ENCODE data around the gene EYA2. TPM values are rescaled to one million over a fixed set of nuclear protein-coding genes. Genes with fewer than 3 reads are reported as not detected.

EYA2 gene
- total and polyA plus RNA-seq, 2 donors (not counting 3 experiments of a cell fraction or from before 2014, with no cell fraction given) = not detected

DNA sequence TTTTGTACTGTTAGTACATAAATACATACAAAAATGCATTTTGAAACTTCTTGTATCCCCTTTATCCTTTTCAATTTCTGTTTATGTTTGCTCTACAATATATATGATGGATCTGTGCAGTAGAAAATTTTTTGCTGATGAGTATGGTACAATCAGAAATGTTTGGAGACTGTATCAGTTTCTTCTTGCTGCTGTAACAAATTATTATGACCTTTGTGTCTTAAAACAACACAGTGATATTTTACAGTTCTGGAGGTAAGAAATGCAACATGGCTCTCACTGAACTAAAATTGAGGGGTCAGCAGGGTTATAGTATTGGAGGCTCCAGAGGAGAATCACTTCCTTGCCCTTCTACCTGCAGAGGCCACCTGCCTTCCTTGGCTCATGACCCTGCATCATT lies 184.4 kb downstream of the EYA2 start:
- Histone ChIP-seq H3K4me2 (ENCODE audit: insufficient read depth, low read length) (no peak overlapping the region), H3K9me1 (replicated peaks; ENCODE audit: control insufficient read depth, extremely low read depth, insufficient read depth, low read length) (no peaks in the 10 kb centered on the region), H4K20me1 (replicated peaks; ENCODE audit: control insufficient read depth, extremely low read depth, insufficient read depth, low read length) (no peaks in the 10 kb centered on the region), H3K36me3 (ENCODE audit: control insufficient read depth in 2 of 2, extremely low read depth in 1 of 2, insufficient read depth in 2 of 2, low read length in 2 of 2) (no peaks in the 10 kb centered on the region), H3K4me3 (replicated peaks in 1 of 3; ENCODE audit: insufficient read depth in 1 of 3, low read depth in 1 of 3, low read length in 3 of 3) (no peak overlapping the region), H3K27me3 (ENCODE audit: control insufficient read depth in 2 of 2, insufficient read depth in 2 of 2, low read length in 2 of 2) (no peaks in the 10 kb centered on the region), H3K9me3 (replicated peaks; ENCODE audit: control insufficient read depth, insufficient read depth, low read length) (no peaks in the 10 kb centered on the region), H3K79me2 (ENCODE audit: control insufficient read depth, insufficient read depth, low read length) (no peaks in the 10 kb centered on the region), H3K9ac (replicated peaks; ENCODE audit: extremely low read depth, insufficient read depth, low read length) (no peak overlapping the region), H3K27ac (ENCODE audit: insufficient read depth, low read depth, low read length) (no peak overlapping the region), H2AFZ (ENCODE audit: low read depth, low read length) (no peak overlapping the region), H3K4me1 (ENCODE audit: control insufficient read depth, extremely low read depth, insufficient read depth, low read length) (no peaks in the 10 kb centered on the region)
- POLR2A ChIA-PET = no interaction called here
- CTCF ChIA-PET = no interaction called here
- TF ChIP-seq POLR2AphosphoS5 (IDR thresholded peaks at IDR 0.05; ENCODE audit: insufficient read depth, low read depth, low read length) (no peak), MYC (IDR thresholded peaks at IDR 0.05; ENCODE audit: low read depth, low read length) (no peak), POLR2A (IDR thresholded peaks at IDR 0.05; ENCODE audit: low read depth, low read length) (no peak), EZH2 (IDR thresholded peaks at IDR 0.05; ENCODE audit: borderline replicate concordance, low read depth, low read length, severe bottlenecking) (no peak), JUN (IDR thresholded peaks at IDR 0.05; ENCODE audit: borderline replicate concordance, insufficient read depth, insufficient read length, low read depth) (no peak), FOS (IDR thresholded peaks at IDR 0.05; ENCODE audit: borderline replicate concordance, insufficient read depth, low read length) (no peak), GATA2 (IDR thresholded peaks at IDR 0.05; ENCODE audit: insufficient read depth, insufficient read length, low read depth, low read length) (no peak), CTCF (IDR thresholded peaks at IDR 0.05; ENCODE audit: extremely low read depth in 1 of 2, insufficient read depth in 1 of 2, low read depth in 1 of 2, low read length in 2 of 2) (no peak)
- TF ChIP-seq, protein P1, sequence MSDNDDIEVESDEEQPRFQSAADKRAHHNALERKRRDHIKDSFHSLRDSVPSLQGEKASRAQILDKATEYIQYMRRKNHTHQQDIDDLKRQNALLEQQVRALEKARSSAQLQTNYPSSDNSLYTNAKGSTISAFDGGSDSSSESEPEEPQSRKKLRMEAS (IDR thresholded peaks at IDR 0.05; ENCODE audit: insufficient read depth, insufficient read length) = no peak
- dilution Hi-C loops (cut with MboI; ENCODE audit: extremely low pct_ligation_motif_present, low sequenced_read_pairs) = no loop called here
- intact Hi-C loops (cut with micrococcal nuclease) = no loop called here
- FAIRE-seq (no peak), DNase-seq (ENCODE audit: low read depth, low spot score) (no peak)
- no TSS peak for BruUV-seq (replicated peaks)

All from endothelial cell of umbilical vein (primary cell).